WTC11 (cell line): ENCODE data around the gene ADGRF5.

Source experiments
- CTCF ChIP-seq: fragments of 200-600 bp; IDR thresholded peaks from 2 replicates; pipeline ENCODE4 v1.8.0; 2022; ENCODE audit warnings: antibody characterized with exemption
- NFYB ChIP-seq: sonication (generic); formaldehyde crosslinking; conservative IDR thresholded peaks from 2 replicates; pipeline ENCODE4 v1.8.0; 2022; ENCODE audit warnings: low read depth, missing genetic modification reagents
- USF2 ChIP-seq: sonication (generic); formaldehyde crosslinking; IDR thresholded peaks from 2 replicates; pipeline ENCODE4 v1.8.1; 2023; ENCODE audit warnings: mild to moderate bottlenecking, missing genetic modification reagents, moderate library complexity

- TF ChIP-seq CTCF (no peak), NFYB (CRISPR knock-in tag) (no peak), USF2 (CRISPR knock-in tag) (no peak)
These were observed 112.9 kb downstream of the ADGRF5 start for GRCh38 chr6:46808806-46809205.
